Gastrocnemius medialis (tissue), 4 donors: ENCODE data around the gene CCDC194. TPM values are rescaled to one million over a fixed set of nuclear protein-coding genes. Genes with fewer than 3 reads are reported as not detected.
A peak's percentile ranks its signal among the peaks of the same experiment; 100 is the strongest.

Source experiments
- ATAC-seq, 2 donors: fragments of 150-250 bp; one replicate each; pipeline ENCODE4 v1.9.1; 2016
- DNase-seq, 2 donors: peaks; one replicate each; pipeline ENCODE4 v3.0.0-alpha.2; 2019
- H3K27ac ChIP-seq, 4 donors: fragments of 200-600 bp; sonication (generic); 1 replicate in 1 of 4; 2 replicates in 3 of 4; pipeline ENCODE4 v1.5.1; 2016 to 2018; ENCODE audit warnings: mild to moderate bottlenecking in 2 of 4, moderate library complexity in 1 of 4
- H3K27me3 ChIP-seq, 3 donors: fragments of 200-600 bp; sonication (generic) in 2 of 3; 1 replicate in 1 of 3; 2 replicates in 2 of 3; pipeline versions ENCODE4 v1.5.1 to v1.6.0; 2016 to 2019; ENCODE audit warnings: mild to moderate bottlenecking in 1 of 3, moderate library complexity in 1 of 3
- H3K36me3 ChIP-seq, 2 donors: fragments of 200-600 bp; sonication (generic) in 1 of 2; one replicate each; pipeline ENCODE4 v1.5.1; 2017 to 2018
- H3K4me1 ChIP-seq, 2 donors: fragments of 200-600 bp; sonication (generic) in 1 of 2; one replicate each; pipeline ENCODE4 v1.5.1; 2016 to 2017; ENCODE audit warnings: mild to moderate bottlenecking in 2 of 2
- H3K4me3 ChIP-seq, 4 donors: fragments of 200-600 bp; sonication (generic) in 3 of 4; 1 replicate in 1 of 4; 2 replicates in 3 of 4; pipeline ENCODE4 v1.5.1; 2016 to 2019; ENCODE audit warnings: mild to moderate bottlenecking in 2 of 4
- H3K9me3 ChIP-seq, 3 donors: fragments of 200-600 bp; sonication (generic) in 2 of 3; 1 replicate in 1 of 3; 2 replicates in 2 of 3; pipeline ENCODE4 v1.5.1; 2016 to 2019
- CTCF ChIP-seq, 5 experiments: fragments of 450-650 bp in 3 of 5; fragments of 200-600 bp in 2 of 5; sonication (generic) in 2 of 5; IDR thresholded peaks in 4 of 5; conservative IDR thresholded peaks in 1 of 5; 1 replicate in 4 of 5; 2 replicates in 1 of 5; pipeline ENCODE4 v1.5.1; 2016 to 2019; ENCODE audit warnings: antibody characterized with exemption in 5 of 5, mild to moderate bottlenecking in 3 of 5, moderate library complexity in 3 of 5
- POLR2A ChIP-seq, 2 donors: fragments of 450-650 bp; IDR thresholded peaks; one replicate each; pipeline ENCODE4 v1.6.1; 2017; ENCODE audit warnings: antibody characterized with exemption in 2 of 2, mild to moderate bottlenecking in 2 of 2, moderate library complexity in 2 of 2
- in situ Hi-C, 4 donors: fragments of 200-750 bp; cut with MboI; loops; one replicate each; pipeline versions ENCODE4 v1.15.0 to v1.8.0; 2017; ENCODE audit warnings: low sequenced_read_pairs in 4 of 4
- intact Hi-C: fragments of 100-400 bp; cut with DNase I; formaldehyde crosslinking; loops from one replicate; pipeline ENCODE4 v1.15.1; 2023; ENCODE audit warnings: low total_unique reads
- total RNA-seq, 4 donors: library from RNA; depleted of rRNA; stranded (reverse); fragments of >200 nt; gene quantifications; one replicate each; pipeline versions ENCODE4 v1.1.0 to v1.2.3, GENCODE V29; 2016

The CCDC194 gene
- total RNA-seq, 4 donors from 2014 or later: not detected

GRCh38 chr19:17380426-17381138 is 13.4 kb downstream of the CCDC194 start:
- Histone ChIP-seq H3K4me1 (peaks cover 11 to 15% of the 10 kb centered on the region in 2 donors), H3K9me3 (no peaks in the 10 kb centered on the region), H3K4me3 (no peak overlapping the region), H3K27ac (peak overlapping the region in 1 of 4 donors; percentile 48), H3K36me3 (no peaks in the 10 kb centered on the region), H3K27me3 (no peaks in the 10 kb centered on the region)
- in situ Hi-C loops: no loop called here
- DNase-seq (no peak), ATAC-seq (no peak)
- intact Hi-C loops: no loop called here
- TF ChIP-seq POLR2A (IDR thresholded peaks at IDR 0.05) (no peak), CTCF (IDR thresholded peaks at IDR 0.05 in 4 of 5, conservative IDR thresholded peaks at IDR 0.05 in 1 of 5) (no peak)

GRCh38 chr19:17379221-17379631 is 14.8 kb downstream of the CCDC194 start:
- Histone ChIP-seq H3K27ac (peak overlapping the region in 2 of 4 donors; percentile 48 to 50), H3K36me3 (no peaks in the 10 kb centered on the region), H3K27me3 (no peaks in the 10 kb centered on the region), H3K9me3 (no peaks in the 10 kb centered on the region), H3K4me3 (no peak overlapping the region), H3K4me1 (peaks cover 19% of the 10 kb centered on the region in 2 donors)
- intact Hi-C loops (no loop called here), in situ Hi-C loops (no loop called here)
- ATAC-seq: no peak
- TF ChIP-seq CTCF (IDR thresholded peaks at IDR 0.05 in 4 of 5, conservative IDR thresholded peaks at IDR 0.05 in 1 of 5) (no peak), POLR2A (IDR thresholded peaks at IDR 0.05) (no peak)
- no peak for DNase-seq

- intact Hi-C loops: no loop called here
- peak overlapping the region in 2 of 4 donors; percentile 48 to 50 for H3K27ac ChIP-seq
- H3K4me1 ChIP-seq: peaks cover 19 to 23% of the 10 kb centered on the region in 2 donors
- no peaks in the 10 kb centered on the region for H3K36me3 ChIP-seq
- H3K27me3 ChIP-seq: no peaks in the 10 kb centered on the region
- ATAC-seq (no peak), DNase-seq (no peak)
- TF ChIP-seq POLR2A (IDR thresholded peaks at IDR 0.05) (no peak), CTCF (IDR thresholded peaks at IDR 0.05 in 4 of 5, conservative IDR thresholded peaks at IDR 0.05 in 1 of 5) (no peak)
- no peaks in the 10 kb centered on the region for H3K9me3 ChIP-seq
- in situ Hi-C loops: no loop called here
- H3K4me3 ChIP-seq: no peak overlapping the region
Observed at GRCh38 chr19:17378271-17378670, 15.7 kb downstream of the CCDC194 start.

GRCh38 chr19:17376935-17377600 is 16.9 kb downstream of the CCDC194 start, which contains the start of gene PLVAP:
Gene PLVAP (minus strand): TSS chr19:17377342. CDS start chr19:17377288, 54 bp downstream.
- intact Hi-C loops: no loop called here
- Histone ChIP-seq H3K4me1 (peaks cover 13 to 19% of the 10 kb centered on the region in 2 donors), H3K27me3 (no peaks in the 10 kb centered on the region), H3K4me3 (peak within 1 kb of the TSS in 3 of 4 donors; percentile 1 to 33 (median 25)), H3K9me3 (no peaks in the 10 kb centered on the region), H3K36me3 (no peaks in the 10 kb centered on the region), H3K27ac (peak within 1 kb of the TSS; percentile 4 to 50 (median 36))
- ATAC-seq (peak in 1 of 2 donors; percentile 26), DNase-seq (no peak)
- in situ Hi-C loops: no loop called here
- TF ChIP-seq POLR2A (IDR thresholded peaks at IDR 0.05): no peak
- no peak for TF ChIP-seq CTCF (IDR thresholded peaks at IDR 0.05 in 4 of 5, conservative IDR thresholded peaks at IDR 0.05 in 1 of 5)
